Midbrain (tissue), 1 donor: ENCODE measurements around the gene AKAP6.

Experiments used
- DNase-seq: peaks from one replicate; lab custom pipeline; 2025; lab: John Stamatoyannopoulos, UW

Gene AKAP6

GRCh38 chr14:32620724-32621123 lies 291.6 kb downstream of the AKAP6 start:
- DNase-seq = no peak

DNA sequence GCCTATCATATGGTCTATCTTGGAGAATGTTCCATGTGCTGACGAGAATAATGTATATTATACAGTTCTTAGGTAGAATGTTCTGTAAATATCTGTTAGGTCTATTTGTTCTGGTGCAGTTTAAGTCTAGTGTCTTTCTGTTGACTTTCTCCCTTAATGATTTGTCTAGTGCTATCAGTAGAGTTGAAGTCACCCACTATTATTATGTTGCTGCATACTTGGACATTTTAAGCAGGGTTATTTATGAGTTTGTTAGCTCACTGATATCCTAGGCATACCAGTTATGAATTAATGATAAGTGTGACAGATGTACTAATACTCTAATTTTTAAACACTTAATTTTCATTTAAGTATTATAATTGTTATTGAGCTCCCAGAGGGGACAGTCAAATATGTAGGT lies 292.5 kb downstream of the AKAP6 start:
- DNase-seq = no peak

DNA sequence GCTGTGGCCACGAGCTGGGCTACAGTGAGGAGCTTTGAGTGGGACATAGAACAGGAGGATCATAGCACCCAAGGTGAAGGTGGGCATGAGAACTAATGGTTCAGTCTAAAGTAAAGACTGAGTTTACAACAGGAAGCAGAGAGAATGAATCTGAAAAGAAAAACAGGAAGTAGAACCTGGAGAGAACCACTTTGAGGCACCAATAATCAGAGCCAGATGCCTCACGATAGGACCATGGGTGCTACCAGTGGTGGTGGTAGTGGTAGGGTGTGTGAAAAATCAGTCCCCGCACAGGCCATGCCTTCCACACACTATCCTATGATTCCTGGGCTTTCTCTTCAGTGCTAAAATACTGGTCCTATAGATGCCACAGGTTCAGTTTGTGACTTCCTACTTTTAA lies 293.6 kb downstream of the AKAP6 start:
- DNase-seq = no peak

- no peak for DNase-seq
Measured at GRCh38 chr14:32623300-32624093, 294.4 kb downstream of the AKAP6 start.

GRCh38 chr14:32625211-32625610 lies 296.1 kb downstream of the AKAP6 start:
- DNase-seq = no peak

- no peak for DNase-seq
Measured at GRCh38 chr14:32627545-32628298, 298.6 kb downstream of the AKAP6 start.

DNA sequence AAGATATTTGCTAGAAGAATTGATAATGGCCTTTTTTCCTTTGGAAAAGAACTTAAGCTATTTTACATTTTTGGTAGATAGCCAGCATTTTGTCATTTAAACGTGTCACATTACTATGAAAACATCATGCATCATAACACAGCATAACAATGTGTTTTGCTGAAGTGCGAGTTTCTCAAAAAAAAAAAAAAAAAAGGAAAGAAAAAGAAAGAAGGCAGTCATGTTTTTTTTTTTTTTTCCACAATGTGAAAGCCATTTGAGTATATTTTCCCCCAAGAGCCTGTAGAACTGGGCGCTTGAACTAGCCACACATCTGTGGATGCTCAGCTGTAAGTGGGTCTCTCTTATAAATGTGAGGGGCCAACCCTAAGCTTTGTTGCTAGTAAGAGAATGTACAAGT lies 300.1 kb downstream of the AKAP6 start:
- no peak for DNase-seq

GRCh38 chr14:32630701-32631100 lies 301.6 kb downstream of the AKAP6 start:
- DNase-seq = no peak

- DNase-seq = no peak
Measured at GRCh38 chr14:32633224-32633859, 304.2 kb downstream of the AKAP6 start.

DNA sequence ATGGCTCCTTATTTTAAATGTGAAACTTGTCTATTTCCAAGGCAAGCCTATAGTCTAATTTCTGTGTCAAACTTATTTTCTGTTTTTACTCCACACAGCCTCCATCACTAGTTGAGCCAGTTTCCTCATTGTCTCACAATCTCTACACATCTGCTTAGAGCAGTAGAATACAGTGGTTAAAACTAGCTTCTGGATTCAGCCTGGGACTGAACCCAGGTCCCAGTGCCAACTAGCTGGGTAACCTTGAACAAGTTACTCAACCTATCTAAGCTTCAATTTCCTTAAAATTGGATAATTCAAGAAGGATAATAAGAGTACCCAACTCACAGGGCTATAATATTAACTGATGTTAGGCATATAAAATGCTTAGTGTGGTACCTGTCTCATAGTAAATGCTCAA lies 304.8 kb downstream of the AKAP6 start:
- no peak for DNase-seq

- DNase-seq = no peak
Measured at GRCh38 chr14:32635061-32635719, 306.1 kb downstream of the AKAP6 start.

- DNase-seq = no peak
Measured at GRCh38 chr14:32637582-32637981, 308.5 kb downstream of the AKAP6 start.

DNA sequence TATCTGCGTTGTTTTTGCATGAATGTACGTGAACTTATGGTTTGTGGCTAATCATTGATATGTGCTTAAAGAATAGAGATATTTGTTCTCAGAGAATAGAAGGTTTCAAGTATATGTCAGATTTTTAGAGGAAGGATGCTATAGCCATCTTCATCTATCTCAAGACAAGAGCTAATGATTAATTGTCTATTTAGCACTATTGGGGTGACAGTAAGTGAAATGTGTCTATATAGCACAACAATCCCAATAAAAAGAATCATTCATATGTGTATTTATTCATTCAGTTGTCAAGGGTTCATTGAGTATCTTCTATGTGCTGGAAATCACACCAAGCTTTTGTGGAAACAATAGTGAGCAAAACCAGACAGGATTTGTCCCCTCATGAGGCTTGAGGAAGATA lies 310.1 kb downstream of the AKAP6 start:
- DNase-seq = no peak

DNA sequence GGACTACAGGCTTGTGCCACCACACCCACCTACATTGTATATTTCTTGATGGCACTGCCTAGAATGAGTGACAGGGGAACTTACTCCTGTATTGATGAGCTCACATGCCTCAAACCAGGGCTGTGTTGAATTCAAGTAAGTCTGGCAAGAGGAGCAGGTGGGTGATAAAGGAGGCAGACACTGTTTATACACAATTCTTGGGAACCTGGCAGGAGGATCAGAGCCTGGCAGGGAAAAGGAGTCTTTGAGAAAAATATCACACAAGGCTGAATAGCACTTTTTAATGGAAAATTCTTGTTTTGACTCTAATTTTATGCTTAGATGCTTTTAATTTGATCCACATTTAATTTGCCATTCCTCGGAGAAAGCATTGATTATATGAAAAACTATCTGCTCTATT lies 316.5 kb downstream of the AKAP6 start:
- no peak for DNase-seq

DNA sequence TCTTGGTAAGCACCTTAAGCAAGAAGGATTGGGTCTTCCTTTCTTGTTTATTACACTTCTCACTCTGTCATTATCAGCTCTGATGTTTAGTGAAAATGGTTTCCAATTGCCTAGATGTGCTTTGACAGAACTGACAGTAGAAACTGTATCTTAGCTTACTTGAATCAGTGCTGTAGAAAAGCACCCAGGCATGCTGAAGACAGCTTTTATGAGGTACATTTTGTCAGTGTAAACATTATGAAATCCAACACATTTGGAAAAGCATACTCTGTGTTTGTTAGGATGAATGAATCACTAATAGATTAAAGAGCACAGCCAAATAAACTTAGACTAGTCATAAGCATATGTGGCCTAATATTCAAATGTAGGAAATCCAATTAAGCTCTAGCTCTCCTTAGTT lies 319.3 kb downstream of the AKAP6 start:
- no peak for DNase-seq

GRCh38 chr14:32650030-32650429 lies 320.9 kb downstream of the AKAP6 start:
- no peak for DNase-seq

DNA sequence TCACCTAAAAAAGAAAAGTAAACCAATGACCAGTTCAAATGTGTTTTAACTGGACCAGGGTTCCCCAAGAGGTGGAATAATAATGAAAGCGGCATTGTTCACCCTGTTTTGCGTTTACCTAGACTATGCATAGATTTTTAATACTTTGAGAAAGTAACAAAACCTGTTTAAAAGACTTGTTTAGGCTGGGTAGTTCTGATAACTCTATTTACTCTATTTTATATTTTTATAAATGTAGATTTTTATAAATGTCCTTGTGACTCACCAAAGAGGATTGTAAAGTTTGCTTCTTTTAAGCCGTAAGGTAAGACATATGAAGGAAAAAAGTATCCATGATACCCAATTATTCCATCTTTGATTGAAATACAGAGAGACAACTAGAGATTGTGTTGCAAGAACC lies 321.6 kb downstream of the AKAP6 start:
- DNase-seq = no peak

DNA sequence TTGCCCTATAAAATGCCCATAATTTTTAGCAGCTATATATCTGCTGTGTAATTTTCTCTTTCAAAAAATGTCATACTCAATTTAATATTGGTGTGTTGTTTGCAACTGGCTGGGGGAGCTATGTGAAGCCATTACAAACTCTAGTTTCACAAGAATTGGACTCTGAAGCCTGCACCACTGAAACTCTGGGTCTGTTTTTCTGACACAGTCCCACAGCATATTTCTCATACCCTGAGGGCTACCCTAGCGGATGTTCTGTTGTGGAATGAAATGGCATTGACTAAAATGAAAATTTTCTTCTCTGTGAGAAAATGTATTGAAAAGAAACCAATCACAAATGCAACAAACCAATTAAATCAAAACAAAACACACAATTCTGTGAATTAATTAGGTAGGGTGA lies 325.0 kb downstream of the AKAP6 start:
- DNase-seq = no peak

DNA sequence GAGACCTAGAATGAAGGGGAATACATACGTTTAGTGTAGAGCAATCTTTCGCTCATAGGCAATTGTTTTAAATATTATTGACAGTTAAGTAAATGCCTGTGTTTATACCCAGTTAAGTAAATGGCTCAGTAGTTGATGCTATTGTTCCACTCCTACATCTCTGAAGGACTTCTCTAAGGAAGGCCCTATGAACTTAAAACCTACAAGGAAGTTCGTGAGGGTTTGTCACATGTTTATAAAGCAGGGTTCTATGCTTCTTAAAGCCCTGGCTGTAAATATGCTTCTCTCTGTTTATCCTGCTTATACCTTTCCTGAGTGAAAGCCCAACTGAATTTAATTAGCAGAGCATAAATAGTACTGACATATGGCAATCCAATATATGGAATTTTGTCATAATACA lies 327.5 kb downstream of the AKAP6 start:
- no peak for DNase-seq

DNA sequence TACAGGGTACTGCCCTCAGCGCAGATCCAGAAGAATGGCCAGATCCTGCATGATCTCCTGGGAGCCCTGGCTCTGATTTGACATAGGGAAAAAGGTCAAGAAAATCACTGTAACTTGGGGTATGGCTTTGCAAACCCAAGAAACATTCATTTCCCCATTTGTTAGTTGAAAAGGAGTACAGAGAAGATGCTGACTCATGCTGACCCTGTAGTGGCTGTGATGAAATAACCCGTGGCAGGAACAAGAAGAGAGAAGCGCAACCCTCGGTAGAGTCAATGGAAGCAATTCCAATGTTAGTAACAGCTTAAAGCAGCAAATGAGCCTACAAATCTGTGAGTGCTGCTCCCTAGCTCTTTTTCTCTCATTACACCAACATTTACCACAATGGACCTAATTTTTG lies 328.0 kb downstream of the AKAP6 start:
- peak; percentile 69 for DNase-seq

- DNase-seq = no peak
Measured at GRCh38 chr14:32661216-32661615, 332.1 kb downstream of the AKAP6 start.

DNA sequence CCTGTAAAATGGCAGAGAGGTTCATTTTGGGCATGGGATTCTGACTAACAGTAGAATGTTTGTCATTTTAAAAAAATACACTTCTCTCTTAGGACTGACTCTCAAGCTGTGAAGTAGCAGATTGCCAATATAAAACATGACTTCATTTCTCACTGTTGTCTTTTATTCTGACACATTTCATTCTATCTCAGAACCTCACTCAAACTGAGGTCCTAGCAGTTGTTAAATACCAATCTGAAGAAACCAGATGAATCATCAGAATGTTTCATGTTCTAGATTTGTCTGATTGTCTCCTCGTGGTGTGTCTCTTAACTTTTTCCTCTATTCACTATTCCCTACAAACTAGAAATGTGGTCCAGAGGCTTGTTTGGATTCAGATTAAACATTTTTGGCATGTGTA lies 333.1 kb downstream of the AKAP6 start:
- no peak for DNase-seq

DNA sequence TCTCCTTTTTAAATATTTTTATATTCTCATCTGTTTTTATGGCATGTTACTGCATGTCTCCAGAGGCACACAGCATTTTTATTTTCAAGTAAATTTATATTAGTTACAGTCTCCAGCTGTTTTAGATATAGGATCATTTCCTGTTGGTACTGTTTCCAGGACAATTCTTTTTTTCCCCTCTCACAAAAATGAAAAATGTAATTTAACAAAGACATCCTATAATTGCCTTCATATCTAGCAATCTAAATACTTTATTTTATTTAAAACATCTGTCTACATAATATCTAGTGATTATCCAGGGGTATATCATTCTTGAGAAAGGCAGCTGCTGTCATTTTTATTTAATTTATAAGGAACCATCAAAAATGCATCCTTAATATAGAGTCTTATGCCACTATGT lies 337.2 kb downstream of the AKAP6 start:
- DNase-seq = no peak
